Fibroblast of villous mesenchyme (primary cell): ENCODE measurements around the gene TNS3. TPM values are rescaled to one million over a fixed set of nuclear protein-coding genes. Genes with fewer than 3 reads are reported as not detected.
A peak's percentile ranks its signal among the peaks of the same experiment; 100 is the strongest.

Experiments
- DNase-seq: peaks from one replicate; pipeline ENCODE4 v3.0.0-alpha.2; 2010; ENCODE audit warnings: low read depth
- H3K4me3 ChIP-seq: 2 replicates; pipeline ENCODE4 v1.5.1; 2011; ENCODE audit warnings: low read depth, mild to moderate bottlenecking, low read length
- total RNA-seq: library from RNA; depleted of rRNA; stranded (reverse); fragments of >200 nt; gene quantifications from 2 replicates; pipeline ENCODE4 v1.2.3, GENCODE V29; 2012
- TF ChIP-seq, protein P1 (sequence below): IDR thresholded peaks from 2 replicates; pipeline ENCODE4 v1.5.1; 2012; ENCODE audit warnings: low read depth, mild to moderate bottlenecking, low read length; ENCODE audit not compliant: insufficient read depth

The TNS3 gene
- total RNA-seq, 1 donor, result 202 TPM

DNA sequence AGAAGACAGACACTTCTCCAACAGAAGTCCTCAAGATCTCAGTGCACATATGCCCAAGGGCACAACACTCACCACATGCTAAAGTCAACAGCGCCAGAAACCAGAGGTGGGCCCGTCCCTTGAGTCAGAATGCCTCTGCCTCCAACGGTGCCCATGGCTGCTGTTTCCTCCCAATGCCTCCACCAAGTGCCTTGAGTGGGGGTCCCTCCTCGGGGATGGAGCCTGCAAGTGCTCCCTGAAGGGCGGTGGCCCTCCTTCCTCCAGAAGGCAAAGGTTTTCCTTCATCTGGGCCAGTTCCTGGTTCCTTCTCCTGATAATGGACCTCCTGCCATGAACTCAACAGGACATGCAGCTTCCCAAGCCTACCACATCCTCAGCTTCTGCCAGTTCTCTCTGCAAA is 58.5 kb downstream of the TNS3 start:
- no peak overlapping the region for H3K4me3 ChIP-seq
- TF ChIP-seq, protein P1, sequence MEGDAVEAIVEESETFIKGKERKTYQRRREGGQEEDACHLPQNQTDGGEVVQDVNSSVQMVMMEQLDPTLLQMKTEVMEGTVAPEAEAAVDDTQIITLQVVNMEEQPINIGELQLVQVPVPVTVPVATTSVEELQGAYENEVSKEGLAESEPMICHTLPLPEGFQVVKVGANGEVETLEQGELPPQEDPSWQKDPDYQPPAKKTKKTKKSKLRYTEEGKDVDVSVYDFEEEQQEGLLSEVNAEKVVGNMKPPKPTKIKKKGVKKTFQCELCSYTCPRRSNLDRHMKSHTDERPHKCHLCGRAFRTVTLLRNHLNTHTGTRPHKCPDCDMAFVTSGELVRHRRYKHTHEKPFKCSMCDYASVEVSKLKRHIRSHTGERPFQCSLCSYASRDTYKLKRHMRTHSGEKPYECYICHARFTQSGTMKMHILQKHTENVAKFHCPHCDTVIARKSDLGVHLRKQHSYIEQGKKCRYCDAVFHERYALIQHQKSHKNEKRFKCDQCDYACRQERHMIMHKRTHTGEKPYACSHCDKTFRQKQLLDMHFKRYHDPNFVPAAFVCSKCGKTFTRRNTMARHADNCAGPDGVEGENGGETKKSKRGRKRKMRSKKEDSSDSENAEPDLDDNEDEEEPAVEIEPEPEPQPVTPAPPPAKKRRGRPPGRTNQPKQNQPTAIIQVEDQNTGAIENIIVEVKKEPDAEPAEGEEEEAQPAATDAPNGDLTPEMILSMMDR, result no peak

DNA sequence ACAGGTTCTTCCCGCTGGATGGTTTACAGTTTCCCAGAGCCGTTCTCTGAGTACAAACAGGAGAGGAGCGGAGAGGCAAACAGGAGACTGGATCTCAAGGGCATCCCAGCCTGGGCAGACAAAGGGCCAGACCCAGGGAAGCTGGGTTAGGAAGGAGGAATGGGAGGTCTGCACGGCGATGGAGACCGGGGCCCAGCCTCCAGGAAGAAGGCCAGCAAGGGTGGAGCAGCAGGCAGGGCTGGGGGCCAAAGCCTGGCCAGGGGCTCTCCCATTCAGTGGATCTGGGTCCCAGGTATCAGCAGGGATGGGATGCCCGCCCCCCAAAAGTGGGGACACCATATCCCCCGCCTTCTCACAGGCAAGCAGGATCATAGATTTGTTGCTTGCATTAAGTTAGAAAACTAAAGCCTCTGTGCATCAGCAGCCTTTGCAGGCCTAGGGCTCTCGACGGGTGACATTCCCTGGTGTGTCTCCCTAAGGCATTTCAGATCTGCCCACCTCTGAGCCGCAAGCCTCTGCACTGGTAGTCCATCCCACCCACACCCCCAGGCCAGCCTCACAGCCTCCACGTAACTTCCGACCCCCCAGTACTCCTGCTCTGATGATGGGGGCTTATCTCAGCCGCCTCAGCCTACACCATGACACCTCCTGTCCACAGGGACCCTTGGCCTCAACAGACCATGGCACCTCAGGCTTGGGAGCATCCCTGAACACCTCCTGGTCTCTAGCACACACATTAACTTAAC is 59.9 kb downstream of the TNS3 start:
- no peak for DNase-seq

More for the DNA sequence above, 58.5 kb downstream of the TNS3 start:
- DNase-seq, result no peak

DNA sequence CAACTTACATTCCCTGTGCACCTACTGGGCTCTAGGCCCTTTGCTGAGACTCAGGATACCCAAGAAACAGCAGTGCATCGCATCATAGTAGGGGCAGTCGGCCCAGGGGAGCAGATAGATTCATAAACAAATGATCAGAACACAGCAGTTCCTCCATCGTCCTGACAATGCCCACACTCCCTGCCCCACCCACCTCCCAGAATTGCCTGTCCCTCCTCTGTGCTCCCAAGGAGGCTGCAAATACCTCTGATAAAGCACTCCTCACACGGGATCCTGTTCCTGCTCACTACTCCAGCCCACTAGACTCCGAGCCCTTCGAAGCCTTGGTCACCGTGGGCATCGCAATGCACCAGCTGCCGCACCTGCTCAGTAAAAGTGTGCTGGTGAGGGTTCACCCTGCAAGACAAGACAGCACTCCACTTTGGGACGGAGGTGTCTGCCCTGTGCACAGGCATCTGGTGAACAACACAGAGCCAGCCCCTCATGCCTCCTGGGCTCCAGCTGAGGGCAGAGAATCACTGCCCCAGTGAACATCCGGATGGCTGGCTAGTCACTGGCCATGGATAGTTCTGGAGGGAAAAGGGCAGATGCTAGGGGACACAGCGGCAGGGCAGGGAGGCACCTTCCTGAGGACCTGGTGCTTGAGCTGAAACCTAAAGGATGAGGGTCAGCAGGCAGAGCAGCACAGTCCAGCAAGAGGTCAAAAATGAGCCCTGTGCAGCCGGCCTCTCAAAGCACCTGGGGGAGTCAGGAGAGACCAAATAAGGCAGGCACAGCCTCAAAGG is 60.7 kb downstream of the TNS3 start:
- no peak for DNase-seq
- no peak overlapping the region for H3K4me3 ChIP-seq
- TF ChIP-seq, protein P1, result no peak

More for the DNA sequence above, 59.9 kb downstream of the TNS3 start:
- TF ChIP-seq, protein P1, result no peak
- no peak overlapping the region for H3K4me3 ChIP-seq

DNA sequence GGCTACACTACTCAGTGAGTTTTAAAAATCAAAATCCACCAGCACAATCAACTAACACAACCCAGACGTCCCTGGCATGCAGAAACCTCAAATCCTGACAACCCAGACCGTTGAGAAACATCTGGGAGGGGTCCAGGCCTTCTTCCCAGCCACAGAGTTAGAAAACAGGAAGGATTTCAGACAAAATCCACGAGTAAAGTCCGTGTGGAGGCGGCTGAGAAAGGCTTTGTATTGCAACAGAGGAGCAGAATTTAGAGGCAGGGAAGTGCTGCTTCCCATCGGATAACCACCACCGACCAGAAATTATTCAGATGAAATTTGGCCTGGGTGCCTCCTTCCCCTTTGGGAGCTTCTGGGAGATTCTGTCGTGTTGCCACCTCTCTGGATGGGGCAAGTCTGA is 61.5 kb downstream of the TNS3 start:
- no peak overlapping the region for H3K4me3 ChIP-seq
- TF ChIP-seq, protein P1, result no peak
- peak; percentile 100 for DNase-seq

DNA sequence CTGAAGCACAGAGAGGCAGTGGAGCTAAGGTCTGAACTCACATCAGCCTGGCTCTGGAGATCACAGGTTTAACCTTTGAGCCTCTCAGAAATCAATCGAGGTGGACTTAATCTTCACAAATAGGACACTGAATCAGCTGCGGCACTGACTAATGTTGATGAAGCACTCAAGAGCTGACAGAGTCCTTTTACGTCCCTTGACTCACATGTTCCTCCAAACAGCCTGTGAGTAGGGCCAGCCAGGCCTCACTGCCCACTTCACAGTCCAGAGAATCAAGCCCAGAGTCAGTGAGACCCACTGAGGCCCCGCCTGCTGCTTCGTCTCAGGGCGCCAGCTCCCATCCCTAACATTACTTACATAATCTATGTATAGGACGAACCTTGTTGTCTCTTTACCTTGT is 63.1 kb downstream of the TNS3 start:
- peak; percentile 75 for DNase-seq
- TF ChIP-seq, protein P1, result no peak
- no peak overlapping the region for H3K4me3 ChIP-seq

DNA sequence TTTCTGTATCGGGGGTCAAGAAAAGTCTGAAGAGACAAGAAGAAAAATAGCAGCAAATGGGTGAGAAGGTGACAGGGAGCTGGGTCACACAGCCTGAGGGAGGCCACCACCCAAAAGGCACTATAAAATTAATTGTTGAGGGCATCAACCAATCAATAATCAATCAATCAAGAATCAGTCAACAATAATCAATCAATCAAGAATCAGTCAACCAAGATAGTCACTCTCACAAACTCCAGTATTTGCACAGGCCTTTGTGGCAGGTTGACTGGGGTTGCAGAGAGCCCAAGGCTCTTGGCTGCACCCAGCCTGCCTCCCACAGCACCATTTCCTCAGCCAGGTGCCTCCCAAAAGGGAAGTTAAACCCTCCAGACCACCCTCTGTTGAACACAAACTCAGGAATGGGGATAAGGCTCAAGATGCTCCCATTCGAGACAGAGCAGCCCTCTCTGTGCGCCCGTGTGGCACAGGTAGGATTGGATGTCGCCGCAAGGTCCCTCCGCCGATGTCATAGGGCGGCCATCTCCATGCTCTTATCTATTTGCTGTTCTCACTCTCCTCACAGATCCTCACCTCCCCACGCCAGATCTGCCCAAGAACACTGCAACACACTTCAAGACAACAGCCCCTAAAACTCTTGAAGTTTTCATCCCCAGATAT is 64.0 kb downstream of the TNS3 start:
- DNase-seq, result no peak
- TF ChIP-seq, protein P1, result no peak
- no peak overlapping the region for H3K4me3 ChIP-seq
